Measurements from ENCODE around the gene POLR3GL. TPM values are rescaled to one million over a fixed set of nuclear protein-coding genes. Genes with fewer than 3 reads are reported as not detected.

Gene POLR3GL
- polyA plus RNA-seq, 3 donors = 31.9 to 35.4 (median 34.6) TPM

- DNase-seq (ENCODE audit: extremely low read depth in 1 of 11, low read depth in 9 of 11, low spot score in 4 of 11) = no peak
Measured at GRCh38 chr1:145961425-145962156, 2.9 kb upstream of the POLR3GL start.

- no peak for DNase-seq (ENCODE audit: extremely low read depth in 1 of 11, low read depth in 9 of 11, low spot score in 4 of 11)
Measured at GRCh38 chr1:145962157-145963102, 2.1 kb upstream of the POLR3GL start.

GRCh38 chr1:145963265-145964019, 1.0 kb upstream of the POLR3GL start:
- no peak for DNase-seq (ENCODE audit: extremely low read depth in 1 of 11, low read depth in 9 of 11, low spot score in 4 of 11)

GRCh38 chr1:145965119-145965744, 742 bp downstream of the POLR3GL start:
- DNase-seq (ENCODE audit: extremely low read depth in 1 of 11, low read depth in 9 of 11, low spot score in 4 of 11) = no peak

GRCh38 chr1:145967288-145967687, 2.8 kb downstream of the POLR3GL start:
- DNase-seq (ENCODE audit: extremely low read depth in 1 of 11, low read depth in 9 of 11, low spot score in 4 of 11) = no peak

GRCh38 chr1:145972580-145972979, 8.1 kb downstream of the POLR3GL start:
- no peak for DNase-seq (ENCODE audit: extremely low read depth in 1 of 11, low read depth in 9 of 11, low spot score in 4 of 11)

GRCh38 chr1:145974721-145975120, 10.2 kb downstream of the POLR3GL start:
- no peak for DNase-seq (ENCODE audit: extremely low read depth in 1 of 11, low read depth in 9 of 11, low spot score in 4 of 11)

- no peak for DNase-seq (ENCODE audit: extremely low read depth in 1 of 11, low read depth in 9 of 11, low spot score in 4 of 11)
Measured at GRCh38 chr1:145975216-145975615, 10.7 kb downstream of the POLR3GL start.

GRCh38 chr1:145977016-145977415, 12.5 kb downstream of the POLR3GL start:
- DNase-seq (ENCODE audit: extremely low read depth in 1 of 11, low read depth in 9 of 11, low spot score in 4 of 11) = no peak

- peak in 6 of 11 donors; percentile 71 to 88 (median 78) for DNase-seq (ENCODE audit: extremely low read depth in 1 of 11, low read depth in 9 of 11, low spot score in 4 of 11)
Measured at GRCh38 chr1:145977486-145978470, 13.3 kb downstream of the POLR3GL start.

GRCh38 chr1:145978471-145978853, 14.0 kb downstream of the POLR3GL start:
- DNase-seq (ENCODE audit: extremely low read depth in 1 of 11, low read depth in 9 of 11, low spot score in 4 of 11) = no peak

GRCh38 chr1:145978854-145979745, 14.6 kb downstream of the POLR3GL start:
- peak; percentile 92 to 100 (median 96) for DNase-seq (ENCODE audit: extremely low read depth in 1 of 11, low read depth in 9 of 11, low spot score in 4 of 11)

GRCh38 chr1:145979746-145980456, 15.4 kb downstream of the POLR3GL start:
- DNase-seq (ENCODE audit: extremely low read depth in 1 of 11, low read depth in 9 of 11, low spot score in 4 of 11) = no peak

- no peak for DNase-seq (ENCODE audit: extremely low read depth in 1 of 11, low read depth in 9 of 11, low spot score in 4 of 11)
Measured at GRCh38 chr1:145980457-145980994, 16.0 kb downstream of the POLR3GL start.

GRCh38 chr1:145982010-145982723, 17.7 kb downstream of the POLR3GL start:
- DNase-seq (ENCODE audit: extremely low read depth in 1 of 11, low read depth in 9 of 11, low spot score in 4 of 11) = no peak
